Measurements from ENCODE around the gene CCDC120.

Gene CCDC120

GRCh38 chrX:49100704-49101628 is 42.2 kb downstream of the CCDC120 start:
- peak; percentile 23 to 93 (median 83) for DNase-seq

- peak in 2 of 56 donors; percentile 21 to 31 for DNase-seq
These were observed 42.8 kb downstream of the CCDC120 start for GRCh38 chrX:49101629-49101984.

GRCh38 chrX:49102190-49102589 is 43.4 kb downstream of the CCDC120 start:
- no peak for DNase-seq

GRCh38 chrX:49103637-49104036 is 44.8 kb downstream of the CCDC120 start:
- no peak for DNase-seq

DNA sequence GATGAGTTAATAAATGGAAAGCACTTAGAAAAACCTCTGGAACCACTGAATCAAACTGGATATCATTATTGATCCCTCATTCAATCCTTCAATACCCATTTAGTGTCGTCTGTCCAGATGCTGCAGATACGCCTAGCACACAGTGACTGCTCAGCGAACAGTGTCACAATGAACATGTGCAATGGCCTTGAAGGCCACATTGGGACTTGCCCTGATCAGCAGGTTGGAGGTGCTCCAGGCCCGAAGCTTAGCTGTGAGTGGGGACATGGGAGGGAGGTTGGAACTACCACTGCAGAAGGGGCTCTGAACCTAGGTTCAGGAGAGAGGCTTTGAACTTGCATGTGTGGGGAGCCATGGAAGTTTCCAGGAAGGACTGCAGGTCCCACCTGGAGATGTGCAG is 47.5 kb downstream of the CCDC120 start:
- DNase-seq: no peak

GRCh38 chrX:49106930-49107329 is 48.1 kb downstream of the CCDC120 start:
- DNase-seq: peak in 36 of 56 donors; percentile 0 to 47 (median 6)

DNA sequence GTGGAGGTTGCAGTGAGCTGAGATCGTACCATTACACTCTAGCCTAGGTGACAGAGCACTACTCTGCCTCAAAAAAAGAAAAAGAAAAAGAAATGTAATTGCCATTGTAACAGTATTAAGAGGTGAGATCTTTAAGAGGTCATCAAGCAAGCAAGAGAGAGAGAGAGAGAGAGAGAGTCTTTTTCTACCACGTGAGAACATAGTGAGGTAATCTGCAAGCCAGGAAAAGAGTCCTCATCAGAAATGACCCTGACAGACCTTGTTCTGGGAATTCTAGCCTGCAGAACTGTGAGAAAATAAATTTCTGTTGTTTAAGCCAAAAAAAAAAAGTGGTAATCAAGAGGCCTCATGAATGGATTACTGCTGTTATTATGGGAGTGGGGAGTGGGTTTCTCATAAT is 49.8 kb downstream of the CCDC120 start:
- no peak for DNase-seq

- no peak for DNase-seq
These were observed 51.6 kb downstream of the CCDC120 start for GRCh38 chrX:49110417-49110816.

DNA sequence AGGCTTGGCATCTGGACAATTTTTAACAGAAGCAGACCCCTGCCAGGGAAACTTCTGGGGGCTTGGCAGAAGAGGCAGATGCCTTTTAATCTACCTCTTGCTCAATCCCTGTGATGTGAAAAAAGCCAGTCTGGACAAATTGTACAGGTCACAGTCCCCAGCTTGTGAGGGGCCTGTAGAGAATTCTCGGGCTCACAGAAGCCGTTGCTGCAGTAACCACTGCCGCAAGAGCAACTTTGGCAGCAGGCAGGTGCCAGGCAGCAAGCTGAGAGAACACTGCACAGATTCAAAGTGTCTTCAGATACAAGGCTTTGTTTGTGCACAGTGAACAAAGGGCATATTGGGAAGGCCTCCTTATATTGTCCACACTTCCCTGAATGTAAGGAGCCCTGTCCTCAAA is 53.0 kb downstream of the CCDC120 start:
- DNase-seq: peak in 53 of 56 donors; percentile 1 to 84 (median 39)

GRCh38 chrX:49116076-49116475 is 57.3 kb downstream of the CCDC120 start:
- DNase-seq: no peak

- no peak for DNase-seq
These were observed 57.9 kb downstream of the CCDC120 start for GRCh38 chrX:49116716-49117115.

DNA sequence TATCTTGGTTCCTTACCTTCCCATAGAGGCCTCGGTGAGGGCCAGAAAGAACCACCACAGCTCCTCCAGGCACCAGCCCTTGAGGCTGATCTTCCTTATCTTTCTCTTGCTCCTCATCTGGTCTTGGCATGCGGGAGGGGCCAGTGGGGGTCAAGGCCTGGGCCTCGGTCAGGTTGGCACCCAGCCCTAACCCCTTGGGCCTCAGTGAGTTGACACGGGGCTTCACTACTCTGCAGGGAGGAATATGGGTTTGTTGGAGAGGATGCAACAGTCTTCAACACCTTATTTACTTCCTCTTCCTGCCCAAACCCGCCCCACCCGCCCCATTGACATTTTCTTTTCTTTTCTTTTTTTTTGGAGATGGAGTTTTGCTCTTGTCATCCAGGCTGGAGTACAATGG is 58.8 kb downstream of the CCDC120 start:
- DNase-seq: no peak

All from nucleus accumbens (tissue), 56 donors.